KMS-11 (cell line): ENCODE results near the gene PFDN5.

ENCODE experiments used
- H2AFZ ChIP-seq: fragments of 200-600 bp; sonication (generic); 2 replicates; pipeline ENCODE4 v1.6.1; 2016; ENCODE audit warnings: antibody characterized with exemption, mixed run types, low read depth
- H3K27ac ChIP-seq: fragments of 200-600 bp; sonication (generic); 2 replicates; pipeline ENCODE4 v1.6.1; 2016; ENCODE audit warnings: mild to moderate bottlenecking, mixed run types
- H3K27me3 ChIP-seq: fragments of 200-600 bp; sonication (generic); 2 replicates; pipeline ENCODE4 v1.6.1; 2017; ENCODE audit warnings: mild to moderate bottlenecking, low read depth, mixed run types, moderate library complexity; ENCODE audit not compliant: insufficient read depth
- H3K36me3 ChIP-seq: fragments of 200-600 bp; sonication (generic); 2 replicates; pipeline ENCODE4 v1.6.1; 2017; ENCODE audit warnings: mild to moderate bottlenecking, mixed run types; ENCODE audit not compliant: insufficient read depth
- H3K4me1 ChIP-seq: fragments of 200-600 bp; sonication (generic); 2 replicates; pipeline ENCODE4 v1.6.1; 2016; ENCODE audit warnings: mild to moderate bottlenecking, low read depth, mixed run types; ENCODE audit not compliant: poor library complexity, severe bottlenecking
- H3K4me2 ChIP-seq: fragments of 200-600 bp; sonication (generic); 2 replicates; pipeline ENCODE4 v1.7.0; 2016; ENCODE audit warnings: mild to moderate bottlenecking, mixed run types
- H3K4me3 ChIP-seq: fragments of 200-600 bp; sonication (generic); IDR thresholded peaks from 2 replicates; pipeline ENCODE4 v1.6.1; 2017; ENCODE audit warnings: low read depth, low read length, mixed read lengths; ENCODE audit not compliant: insufficient read depth
- H3K79me2 ChIP-seq: fragments of 200-600 bp; sonication (generic); 2 replicates; pipeline ENCODE4 v1.6.1; 2016; ENCODE audit warnings: low read depth, mixed run types; ENCODE audit not compliant: insufficient read depth
- H3K9ac ChIP-seq: fragments of 200-600 bp; sonication (generic); 2 replicates; pipeline ENCODE4 v1.6.1; 2016; ENCODE audit warnings: mild to moderate bottlenecking, mixed run types
- H4K20me1 ChIP-seq: fragments of 200-600 bp; sonication (generic); 2 replicates; pipeline ENCODE4 v1.6.1; 2016; ENCODE audit warnings: mild to moderate bottlenecking, mixed run types; ENCODE audit not compliant: insufficient read depth
- TF ChIP-seq, protein P1 (sequence below): fragments of 200-600 bp; sonication (generic); conservative IDR thresholded peaks from 2 replicates; pipeline ENCODE4 v1.6.1; 2017; ENCODE audit warnings: low read depth, mild to moderate bottlenecking, antibody characterized with exemption, low read length, moderate library complexity, mixed read lengths

PFDN5 gene

DNA sequence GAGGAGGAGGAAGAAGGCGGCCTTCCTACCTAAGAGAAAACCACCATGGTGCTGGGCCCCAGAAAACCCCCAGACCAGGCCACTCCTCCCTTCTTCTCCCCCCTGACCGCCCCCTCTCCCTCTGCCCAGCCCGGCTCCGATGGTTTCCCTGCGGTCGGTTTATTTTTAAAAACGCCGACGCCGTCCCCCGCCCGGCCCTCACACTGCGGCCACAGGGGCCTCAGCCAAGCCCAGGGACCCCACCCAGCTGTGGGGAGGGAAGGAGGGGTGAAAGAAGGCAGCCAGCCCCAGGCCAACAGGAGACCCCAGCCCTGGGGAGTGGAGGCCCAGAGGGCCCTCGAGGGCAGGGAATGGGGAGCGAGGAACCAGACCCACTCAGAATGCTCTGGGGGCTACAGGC lies 37.4 kb downstream of the PFDN5 start:
- H3K4me3 ChIP-seq = no peak overlapping the region
- H3K27ac ChIP-seq = no peak overlapping the region
- TF ChIP-seq, protein P1, sequence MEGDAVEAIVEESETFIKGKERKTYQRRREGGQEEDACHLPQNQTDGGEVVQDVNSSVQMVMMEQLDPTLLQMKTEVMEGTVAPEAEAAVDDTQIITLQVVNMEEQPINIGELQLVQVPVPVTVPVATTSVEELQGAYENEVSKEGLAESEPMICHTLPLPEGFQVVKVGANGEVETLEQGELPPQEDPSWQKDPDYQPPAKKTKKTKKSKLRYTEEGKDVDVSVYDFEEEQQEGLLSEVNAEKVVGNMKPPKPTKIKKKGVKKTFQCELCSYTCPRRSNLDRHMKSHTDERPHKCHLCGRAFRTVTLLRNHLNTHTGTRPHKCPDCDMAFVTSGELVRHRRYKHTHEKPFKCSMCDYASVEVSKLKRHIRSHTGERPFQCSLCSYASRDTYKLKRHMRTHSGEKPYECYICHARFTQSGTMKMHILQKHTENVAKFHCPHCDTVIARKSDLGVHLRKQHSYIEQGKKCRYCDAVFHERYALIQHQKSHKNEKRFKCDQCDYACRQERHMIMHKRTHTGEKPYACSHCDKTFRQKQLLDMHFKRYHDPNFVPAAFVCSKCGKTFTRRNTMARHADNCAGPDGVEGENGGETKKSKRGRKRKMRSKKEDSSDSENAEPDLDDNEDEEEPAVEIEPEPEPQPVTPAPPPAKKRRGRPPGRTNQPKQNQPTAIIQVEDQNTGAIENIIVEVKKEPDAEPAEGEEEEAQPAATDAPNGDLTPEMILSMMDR = no peak
- no peak overlapping the region for H3K4me2 ChIP-seq
- H3K36me3 ChIP-seq = no peaks in the 10 kb centered on the region
- no peaks in the 10 kb centered on the region for H3K79me2 ChIP-seq
- no peak overlapping the region for H3K9ac ChIP-seq
- peaks cover 10% of the 10 kb centered on the region; the same call in 1 of the 2 replicates for H3K27me3 ChIP-seq
- no peak overlapping the region for H2AFZ ChIP-seq
- H3K4me1 ChIP-seq = peaks cover 4% of the 10 kb centered on the region
- no peaks in the 10 kb centered on the region for H4K20me1 ChIP-seq

DNA sequence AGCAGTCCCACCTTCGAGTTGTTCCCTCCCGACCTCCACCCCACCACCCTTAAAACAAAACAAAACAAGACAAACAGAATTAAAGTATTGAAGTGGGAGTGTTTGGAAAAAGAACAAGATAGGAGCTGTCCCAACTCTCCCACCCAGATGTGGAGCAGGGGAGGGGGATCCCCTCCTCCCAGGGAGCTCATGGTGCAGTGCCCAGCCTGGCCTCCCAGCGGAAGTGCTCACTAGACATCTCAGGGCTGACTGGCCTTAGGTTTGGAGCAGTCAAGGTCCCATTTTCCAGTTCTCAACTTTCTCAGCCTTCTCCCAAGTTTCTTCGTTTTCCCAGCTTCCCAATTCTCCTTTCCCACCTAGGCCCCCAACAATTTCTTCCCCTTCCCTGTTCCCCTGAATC lies 37.9 kb downstream of the PFDN5 start:
- H3K4me2 ChIP-seq = no peak overlapping the region
- TF ChIP-seq, protein P1 = no peak

DNA sequence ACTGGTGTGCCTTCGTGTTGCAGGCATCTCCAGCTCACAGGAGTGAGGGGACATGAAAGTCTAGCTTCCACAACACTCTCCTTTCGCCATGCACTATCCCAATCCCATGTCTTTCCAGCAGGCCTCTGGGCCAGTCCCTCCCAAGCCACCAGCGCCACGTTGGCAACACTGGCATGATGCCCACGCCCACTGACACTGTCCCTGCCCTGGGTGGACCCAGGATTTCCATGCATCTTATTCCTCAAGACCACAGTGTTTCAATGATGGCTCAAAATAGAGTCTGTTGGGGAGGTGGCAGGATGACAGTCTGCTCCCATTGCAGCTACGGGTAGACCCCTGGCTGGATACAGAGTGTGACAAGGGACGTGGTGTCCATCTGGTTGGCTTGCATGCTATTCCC lies 38.5 kb downstream of the PFDN5 start:
- H3K4me2 ChIP-seq = no peak overlapping the region
- H2AFZ ChIP-seq = no peak overlapping the region
- no peak overlapping the region for H3K27ac ChIP-seq
- peaks cover 8% of the 10 kb centered on the region for H3K4me1 ChIP-seq
- no peak overlapping the region for H3K9ac ChIP-seq
- no peaks in the 10 kb centered on the region for H3K79me2 ChIP-seq
- no peaks in the 10 kb centered on the region for H4K20me1 ChIP-seq
- H3K36me3 ChIP-seq = no peaks in the 10 kb centered on the region
- no peak overlapping the region for H3K4me3 ChIP-seq
- peaks cover 10% of the 10 kb centered on the region; the same call in 1 of the 2 replicates for H3K27me3 ChIP-seq
- TF ChIP-seq, protein P1 = no peak

More for the DNA sequence above, 37.9 kb downstream of the PFDN5 start:
- peaks cover 8% of the 10 kb centered on the region for H3K4me1 ChIP-seq
- no peaks in the 10 kb centered on the region for H3K36me3 ChIP-seq
- no peaks in the 10 kb centered on the region for H4K20me1 ChIP-seq
- H3K79me2 ChIP-seq = no peaks in the 10 kb centered on the region
- H3K27ac ChIP-seq = no peak overlapping the region
- H3K27me3 ChIP-seq = peaks cover 10% of the 10 kb centered on the region; the same call in 1 of the 2 replicates
- H3K4me3 ChIP-seq = no peak overlapping the region
- no peak overlapping the region for H3K9ac ChIP-seq
- no peak overlapping the region for H2AFZ ChIP-seq

DNA sequence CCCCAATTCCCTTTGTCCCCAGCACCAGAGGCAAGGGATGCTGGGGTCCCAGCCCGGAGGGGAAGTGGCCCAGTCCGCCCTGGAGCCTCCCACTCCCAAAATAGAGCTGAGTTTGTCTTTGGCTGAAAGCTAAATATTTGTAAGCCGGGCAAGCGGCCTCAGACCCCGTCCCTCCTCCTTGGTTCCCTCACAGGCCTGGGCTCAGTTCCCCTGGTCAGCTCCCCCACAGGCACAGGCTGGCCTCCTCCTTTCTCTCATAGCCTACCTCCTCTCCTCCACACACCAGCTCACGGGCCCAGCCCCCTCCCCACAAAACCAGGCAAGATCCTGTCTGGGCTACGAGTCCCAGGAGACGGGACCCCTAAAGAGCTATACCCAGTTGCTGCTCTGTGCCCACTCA lies 39.5 kb downstream of the PFDN5 start:
- no peak overlapping the region for H3K4me3 ChIP-seq
- H3K27me3 ChIP-seq = peaks cover 10% of the 10 kb centered on the region; the same call in 1 of the 2 replicates
- TF ChIP-seq, protein P1 = no peak
- H3K4me2 ChIP-seq = no peak overlapping the region
- H4K20me1 ChIP-seq = no peaks in the 10 kb centered on the region
- peaks cover 8% of the 10 kb centered on the region for H3K4me1 ChIP-seq
- no peak overlapping the region for H3K9ac ChIP-seq
- no peaks in the 10 kb centered on the region for H3K79me2 ChIP-seq
- no peaks in the 10 kb centered on the region for H3K36me3 ChIP-seq
- H2AFZ ChIP-seq = no peak overlapping the region
- H3K27ac ChIP-seq = no peak overlapping the region
